HepG2 (cell line): ENCODE measurements around the gene ZNF10. TPM values are rescaled to one million over a fixed set of nuclear protein-coding genes. Genes with fewer than 3 reads are reported as not detected.

ENCODE experiments used
- ARNT ChIP-seq: fragments of 450-650 bp; IDR thresholded peaks from 2 replicates; pipeline ENCODE4 v1.6.1; 2017
- CREM ChIP-seq, 2 experiments: sonication (generic) in 1 of 2; formaldehyde crosslinking in 1 of 2; IDR thresholded peaks; 2 replicates each; pipeline versions ENCODE4 v1.4.0 to v1.6.1; 2016 to 2020; ENCODE audit warnings: antibody characterized with exemption in 1 of 2, mild to moderate bottlenecking in 1 of 2, missing genetic modification reagents in 1 of 2
- DMAP1 ChIP-seq: IDR thresholded peaks from 2 replicates; pipeline ENCODE4 v1.6.1; 2016
- JUNB ChIP-seq: sonication (generic); formaldehyde crosslinking; IDR thresholded peaks from 2 replicates; pipeline ENCODE4 v1.8.0; 2022; ENCODE audit warnings: missing genetic modification reagents, mild to moderate bottlenecking, borderline replicate concordance
- MYC ChIP-seq: sonication (generic); formaldehyde crosslinking; IDR thresholded peaks from 2 replicates; pipeline ENCODE4 v1.9.0; 2021; ENCODE audit warnings: missing genetic modification reagents, borderline replicate concordance
- NR2F6 ChIP-seq, 2 experiments: IDR thresholded peaks; 2 replicates each; pipeline ENCODE4 v1.6.1; 2016; ENCODE audit warnings: antibody characterized with exemption in 1 of 2, mild to moderate bottlenecking in 1 of 2
- PTBP1 ChIP-seq: fragments of 200-400 bp; formaldehyde crosslinking; IDR thresholded peaks from 2 replicates; pipeline ENCODE4 v1.6.1; 2018; ENCODE audit warnings: low read length, low read depth; ENCODE audit not compliant: poor library complexity, severe bottlenecking
- SOX5 ChIP-seq: IDR thresholded peaks from 2 replicates; pipeline ENCODE4 v1.6.1; 2016; ENCODE audit warnings: borderline replicate concordance
- STAG1 ChIP-seq: sonication (generic); formaldehyde crosslinking; IDR thresholded peaks from 2 replicates; pipeline ENCODE4 v1.4.0; 2020; ENCODE audit warnings: missing genetic modification reagents
- ZC3H4 ChIP-seq: sonication (generic); formaldehyde crosslinking; IDR thresholded peaks from 2 replicates; pipeline ENCODE4 v1.4.0; 2020; ENCODE audit warnings: missing genetic modification reagents, borderline replicate concordance
- ZFX ChIP-seq: sonication (generic); formaldehyde crosslinking; IDR thresholded peaks from 2 replicates; pipeline ENCODE4 v1.4.0; 2020; ENCODE audit warnings: mild to moderate bottlenecking, low read depth, missing genetic modification reagents, moderate library complexity
- ZIK1 ChIP-seq: sonication (generic); formaldehyde crosslinking; IDR thresholded peaks from 2 replicates; pipeline ENCODE4 v1.5.0; 2020; ENCODE audit warnings: mild to moderate bottlenecking, low read depth, missing genetic modification reagents, borderline replicate concordance
- ZNF496 ChIP-seq: sonication (generic); formaldehyde crosslinking; IDR thresholded peaks from 2 replicates; pipeline ENCODE4 v1.8.1; 2023; ENCODE audit warnings: mild to moderate bottlenecking, moderate library complexity, missing genetic modification reagents; ENCODE audit not compliant: insufficient replicate concordance
- ZNF609 ChIP-seq: sonication (generic); formaldehyde crosslinking; IDR thresholded peaks from 2 replicates; pipeline ENCODE4 v1.4.0; 2020; ENCODE audit warnings: mild to moderate bottlenecking, missing genetic modification reagents, borderline replicate concordance
- ZNF670 ChIP-seq: sonication (generic); formaldehyde crosslinking; IDR thresholded peaks from 2 replicates; pipeline ENCODE4 v1.8.0; 2022; ENCODE audit warnings: mild to moderate bottlenecking, missing genetic modification reagents, borderline replicate concordance
- ZNF772 ChIP-seq: sonication (generic); formaldehyde crosslinking; IDR thresholded peaks from 2 replicates; pipeline ENCODE4 v1.5.0; 2020; ENCODE audit warnings: mild to moderate bottlenecking, missing genetic modification reagents
- ZNF792 ChIP-seq: IDR thresholded peaks from 2 replicates; pipeline ENCODE4 v1.6.1; 2016
- ZSCAN22 ChIP-seq: sonication (generic); formaldehyde crosslinking; IDR thresholded peaks from 2 replicates; pipeline ENCODE4 v1.4.0; 2020; ENCODE audit warnings: mild to moderate bottlenecking, missing genetic modification reagents
- polyA plus RNA-seq, 8 experiments: library from polyadenylated mRNA; depleted of rRNA in 3 of 8; stranded (reverse) in 7 of 8; unstranded in 1 of 8; fragments of >200 nt; fragmentation: Illumina TruSeq in 4 of 8; extraction: Trizol in 4 of 8; gene quantifications; 2 replicates each; pipeline versions ENCODE4 v1.2.1 to v1.2.3, GENCODE V29; 2011 to 2016; ENCODE audit warnings: low read depth in 4 of 8, missing spikeins in 1 of 8, mixed read lengths in 1 of 8; ENCODE audit not compliant: insufficient read depth in 1 of 8
- total RNA-seq, 5 experiments: library from RNA; depleted of rRNA; stranded (reverse); fragments of >200 nt; fragmentation: Illumina TruSeq; extraction: Trizol; gene quantifications; 2 replicates each; pipeline ENCODE4 v1.2.3, GENCODE V29; 2016; ENCODE audit warnings: low read depth in 1 of 5
- TF ChIP-seq, protein P1 (sequence below): sonication (generic); formaldehyde crosslinking; IDR thresholded peaks from 2 replicates; pipeline ENCODE4 v1.8.0; 2022; ENCODE audit warnings: mild to moderate bottlenecking, missing genetic modification reagents, borderline replicate concordance
- TF ChIP-seq, protein P2 (sequence below): IDR thresholded peaks from 2 replicates; pipeline ENCODE4 v1.4.0; 2020; ENCODE audit warnings: mild to moderate bottlenecking, missing genetic modification reagents

The ZNF10 gene
- total and polyA plus RNA-seq, 2 of the 13 experiments (the other 11 are each of a cell fraction or from before 2014, with no cell fraction given): 2.9 to 6.5 TPM

DNA sequence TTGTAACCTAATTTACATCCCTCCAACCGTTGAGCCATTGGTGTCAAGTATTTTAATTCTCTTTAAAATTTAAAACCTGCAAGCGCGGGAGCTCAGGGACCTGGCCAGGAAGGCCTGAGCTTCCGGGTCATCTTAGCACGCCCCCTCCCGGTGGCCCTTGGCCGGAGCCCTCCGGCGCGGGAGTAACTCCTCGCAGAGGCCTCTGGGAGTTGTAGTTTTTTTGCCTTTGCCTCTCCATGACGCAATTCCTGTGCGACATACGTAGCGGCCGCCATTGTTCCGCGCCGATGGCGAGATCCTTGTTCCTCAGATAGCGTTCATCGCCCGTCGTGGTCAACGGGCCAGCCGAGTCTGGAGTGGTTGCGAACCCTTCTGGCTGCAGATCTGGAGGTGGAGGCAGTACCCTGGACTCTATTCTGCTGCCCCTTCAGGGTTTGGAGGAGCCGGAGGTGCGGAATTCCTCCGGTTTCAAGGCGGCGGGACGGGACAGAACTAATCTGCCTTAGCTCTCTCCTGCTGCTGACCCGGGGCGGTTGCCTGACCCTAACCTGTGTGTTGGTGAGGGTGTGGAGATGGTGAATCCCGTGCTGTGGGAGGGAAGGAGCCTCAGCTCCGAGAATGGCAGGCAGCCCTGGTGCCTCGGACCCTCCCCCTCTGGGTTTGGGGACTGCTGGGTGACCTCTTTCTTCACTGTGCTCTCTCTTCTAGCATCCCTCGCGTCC, 51.0 kb downstream of the ZNF10 start, which contains the start of gene ZNF268 (continued):
- TF ChIP-seq PTBP1 (no peak), ZIK1 (CRISPR knock-in tag) (no peak), STAG1 (CRISPR knock-in tag) (peak; percentile 65), ZNF609 (CRISPR knock-in tag) (no peak), ZNF496 (CRISPR knock-in tag) (no peak), ZFX (peak; percentile 80), DMAP1 (CRISPR knock-in tag) (peak; percentile 74; the same call in 1 of the 2 replicates), CREM (IDR thresholded peaks at IDR 0.05) (peak; percentile 100), CREM (CRISPR knock-in tag; IDR thresholded peaks at IDR 0.05) (peak; percentile 96), ARNT (no peak), JUNB (CRISPR knock-in tag) (no peak), ZNF670 (CRISPR knock-in tag) (0 out of 2 replicates have a peak, but pooled peaks have one; percentile 46), ZNF792 (CRISPR knock-in tag) (peak; percentile 88), MYC (CRISPR knock-in tag) (peak; percentile 67), NR2F6 (IDR thresholded peaks at IDR 0.05) (peak; percentile 48; the same call in 1 of the 2 replicates), NR2F6 (CRISPR knock-in tag; IDR thresholded peaks at IDR 0.05) (peak; percentile 42; the same call in 1 of the 2 replicates), ZSCAN22 (no peak), SOX5 (CRISPR knock-in tag) (peak; percentile 49; the same call in 1 of the 2 replicates), ZNF772 (CRISPR knock-in tag) (0 out of 2 replicates have a peak, but pooled peaks have one; percentile 39), ZC3H4 (CRISPR knock-in tag) (no peak)
- TF ChIP-seq, protein P1, sequence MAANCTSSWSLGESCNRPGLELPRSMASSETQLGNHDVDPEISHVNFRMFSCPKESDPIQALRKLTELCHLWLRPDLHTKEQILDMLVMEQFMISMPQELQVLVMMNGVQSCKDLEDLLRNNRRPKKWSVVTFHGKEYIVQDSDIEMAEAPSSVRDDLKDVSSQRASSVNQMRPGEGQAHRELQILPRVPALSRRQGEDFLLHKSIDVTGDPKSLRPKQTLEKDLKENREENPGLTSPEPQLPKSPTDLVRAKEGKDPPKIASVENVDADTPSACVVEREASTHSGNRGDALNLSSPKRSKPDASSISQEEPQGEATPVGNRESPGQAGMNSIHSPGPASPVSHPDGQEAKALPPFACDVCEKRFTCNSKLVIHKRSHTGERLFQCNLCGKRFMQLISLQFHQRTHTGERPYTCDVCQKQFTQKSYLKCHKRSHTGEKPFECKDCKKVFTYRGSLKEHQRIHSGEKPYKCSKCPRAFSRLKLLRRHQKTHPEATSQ: no peak
- TF ChIP-seq, protein P2, sequence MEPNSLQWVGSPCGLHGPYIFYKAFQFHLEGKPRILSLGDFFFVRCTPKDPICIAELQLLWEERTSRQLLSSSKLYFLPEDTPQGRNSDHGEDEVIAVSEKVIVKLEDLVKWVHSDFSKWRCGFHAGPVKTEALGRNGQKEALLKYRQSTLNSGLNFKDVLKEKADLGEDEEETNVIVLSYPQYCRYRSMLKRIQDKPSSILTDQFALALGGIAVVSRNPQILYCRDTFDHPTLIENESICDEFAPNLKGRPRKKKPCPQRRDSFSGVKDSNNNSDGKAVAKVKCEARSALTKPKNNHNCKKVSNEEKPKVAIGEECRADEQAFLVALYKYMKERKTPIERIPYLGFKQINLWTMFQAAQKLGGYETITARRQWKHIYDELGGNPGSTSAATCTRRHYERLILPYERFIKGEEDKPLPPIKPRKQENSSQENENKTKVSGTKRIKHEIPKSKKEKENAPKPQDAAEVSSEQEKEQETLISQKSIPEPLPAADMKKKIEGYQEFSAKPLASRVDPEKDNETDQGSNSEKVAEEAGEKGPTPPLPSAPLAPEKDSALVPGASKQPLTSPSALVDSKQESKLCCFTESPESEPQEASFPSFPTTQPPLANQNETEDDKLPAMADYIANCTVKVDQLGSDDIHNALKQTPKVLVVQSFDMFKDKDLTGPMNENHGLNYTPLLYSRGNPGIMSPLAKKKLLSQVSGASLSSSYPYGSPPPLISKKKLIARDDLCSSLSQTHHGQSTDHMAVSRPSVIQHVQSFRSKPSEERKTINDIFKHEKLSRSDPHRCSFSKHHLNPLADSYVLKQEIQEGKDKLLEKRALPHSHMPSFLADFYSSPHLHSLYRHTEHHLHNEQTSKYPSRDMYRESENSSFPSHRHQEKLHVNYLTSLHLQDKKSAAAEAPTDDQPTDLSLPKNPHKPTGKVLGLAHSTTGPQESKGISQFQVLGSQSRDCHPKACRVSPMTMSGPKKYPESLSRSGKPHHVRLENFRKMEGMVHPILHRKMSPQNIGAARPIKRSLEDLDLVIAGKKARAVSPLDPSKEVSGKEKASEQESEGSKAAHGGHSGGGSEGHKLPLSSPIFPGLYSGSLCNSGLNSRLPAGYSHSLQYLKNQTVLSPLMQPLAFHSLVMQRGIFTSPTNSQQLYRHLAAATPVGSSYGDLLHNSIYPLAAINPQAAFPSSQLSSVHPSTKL: peak; percentile 51
